ENCODE results near the gene CTNNA1.

The CTNNA1 gene

DNA sequence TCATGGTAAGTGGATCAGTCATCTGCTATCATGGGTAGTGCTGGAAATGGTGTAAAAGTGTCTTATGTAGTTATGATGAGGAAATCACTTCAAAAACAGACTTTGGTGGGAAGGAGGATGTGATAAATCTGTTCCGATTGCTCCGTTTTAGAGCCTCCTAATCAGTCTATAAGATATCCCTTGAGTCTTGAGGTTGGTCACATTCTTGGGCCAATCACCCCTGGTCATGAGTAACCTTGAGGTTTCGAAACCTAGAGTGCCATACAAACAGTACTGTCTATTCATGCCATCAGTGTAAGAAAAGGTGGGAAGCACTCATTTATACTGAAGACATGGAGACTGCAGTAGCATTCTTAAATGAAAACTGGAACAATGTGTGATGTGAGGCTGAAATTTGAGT is 76.1 kb downstream of the CTNNA1 start:
- Histone ChIP-seq H3K9me3 (ENCODE audit: control insufficient read depth, insufficient read depth, low read depth, low read length) (no peaks in the 10 kb centered on the region), H3K4me3 (ENCODE audit: low read depth, low read length) (no peak overlapping the region), H3K36me3 (ENCODE audit: control insufficient read depth in 2 of 2, insufficient read depth in 1 of 2, low read length in 2 of 2) (peaks cover 20 to 44% of the 10 kb centered on the region in 2 experiments), H3K4me1 (ENCODE audit: control insufficient read depth, insufficient read depth, low read length) (peaks cover 16% of the 10 kb centered on the region), H3K27ac (ENCODE audit: extremely low read depth, low read depth, low read length) (no peak overlapping the region)
- POLR2A ChIA-PET, result no interaction called here
- TF ChIP-seq ZNF114 (tag by site-specific recombination; IDR thresholded peaks at IDR 0.05) (no peak), ZSCAN4 (tag by site-specific recombination; IDR thresholded peaks at IDR 0.05) (no peak), ZNF423 (tag by site-specific recombination; IDR thresholded peaks at IDR 0.05) (no peak), MYNN (tag by site-specific recombination; IDR thresholded peaks at IDR 0.05; ENCODE audit: borderline replicate concordance) (no peak), GFI1B (tag by site-specific recombination; IDR thresholded peaks at IDR 0.05) (no peak), ZBTB8A (tag by site-specific recombination; IDR thresholded peaks at IDR 0.05) (no peak), ZNF10 (tag by site-specific recombination; IDR thresholded peaks at IDR 0.05) (no peak), ZSCAN16 (tag by site-specific recombination; IDR thresholded peaks at IDR 0.05) (no peak), ZFP3 (tag by site-specific recombination; IDR thresholded peaks at IDR 0.05; ENCODE audit: low read depth) (no peak)
- TF ChIP-seq, protein P1, sequence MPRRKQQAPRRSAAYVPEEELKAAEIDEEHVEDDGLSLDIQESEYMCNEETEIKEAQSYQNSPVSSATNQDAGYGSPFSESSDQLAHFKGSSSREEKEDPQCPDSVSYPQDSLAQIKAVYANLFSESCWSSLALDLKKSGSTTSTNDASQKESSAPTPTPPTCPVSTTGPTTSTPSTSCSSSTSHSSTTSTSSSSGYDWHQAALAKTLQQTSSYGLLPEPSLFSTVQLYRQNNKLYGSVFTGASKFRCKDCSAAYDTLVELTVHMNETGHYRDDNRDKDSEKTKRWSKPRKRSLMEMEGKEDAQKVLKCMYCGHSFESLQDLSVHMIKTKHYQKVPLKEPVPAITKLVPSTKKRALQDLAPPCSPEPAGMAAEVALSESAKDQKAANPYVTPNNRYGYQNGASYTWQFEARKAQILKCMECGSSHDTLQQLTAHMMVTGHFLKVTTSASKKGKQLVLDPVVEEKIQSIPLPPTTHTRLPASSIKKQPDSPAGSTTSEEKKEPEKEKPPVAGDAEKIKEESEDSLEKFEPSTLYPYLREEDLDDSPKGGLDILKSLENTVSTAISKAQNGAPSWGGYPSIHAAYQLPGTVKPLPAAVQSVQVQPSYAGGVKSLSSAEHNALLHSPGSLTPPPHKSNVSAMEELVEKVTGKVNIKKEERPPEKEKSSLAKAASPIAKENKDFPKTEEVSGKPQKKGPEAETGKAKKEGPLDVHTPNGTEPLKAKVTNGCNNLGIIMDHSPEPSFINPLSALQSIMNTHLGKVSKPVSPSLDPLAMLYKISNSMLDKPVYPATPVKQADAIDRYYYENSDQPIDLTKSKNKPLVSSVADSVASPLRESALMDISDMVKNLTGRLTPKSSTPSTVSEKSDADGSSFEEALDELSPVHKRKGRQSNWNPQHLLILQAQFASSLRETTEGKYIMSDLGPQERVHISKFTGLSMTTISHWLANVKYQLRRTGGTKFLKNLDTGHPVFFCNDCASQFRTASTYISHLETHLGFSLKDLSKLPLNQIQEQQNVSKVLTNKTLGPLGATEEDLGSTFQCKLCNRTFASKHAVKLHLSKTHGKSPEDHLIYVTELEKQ (tag by site-specific recombination; IDR thresholded peaks at IDR 0.05; ENCODE audit: borderline replicate concordance), result no peak
- CTCF ChIA-PET, result interaction anchor here (0.6 kb wide), 1 partner anchor 433 kb away, joined by 4 read pairs; no protein-coding TSS in a partner anchor

DNA sequence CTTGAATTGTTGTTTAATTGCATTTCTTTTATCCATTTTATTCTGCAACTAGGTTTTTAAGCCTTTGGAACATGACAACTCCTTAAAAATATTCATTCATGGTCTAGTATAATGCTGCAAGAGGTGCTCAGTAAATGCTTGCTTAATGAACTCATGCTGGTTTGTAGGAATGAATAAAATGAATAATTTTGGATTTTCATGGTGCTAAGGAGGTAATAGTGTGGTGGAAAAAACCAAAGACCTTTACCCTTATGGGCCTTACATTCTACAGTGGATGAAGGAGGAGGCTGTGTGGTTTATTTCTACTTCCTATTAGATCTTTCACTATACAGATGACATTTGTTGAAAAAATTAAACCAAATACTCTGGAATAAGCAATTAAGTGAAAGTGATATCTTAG is 78.5 kb downstream of the CTNNA1 start:
- POLR2A ChIA-PET, result no interaction called here
- Histone ChIP-seq H3K36me3 (ENCODE audit: control insufficient read depth in 2 of 2, insufficient read depth in 1 of 2, low read length in 2 of 2) (peaks cover 17 to 32% of the 10 kb centered on the region in 2 experiments), H3K4me1 (ENCODE audit: control insufficient read depth, insufficient read depth, low read length) (peaks cover 8% of the 10 kb centered on the region), H3K4me3 (ENCODE audit: low read depth, low read length) (no peak overlapping the region), H3K27ac (ENCODE audit: extremely low read depth, low read depth, low read length) (no peak overlapping the region), H3K9me3 (ENCODE audit: control insufficient read depth, insufficient read depth, low read depth, low read length) (no peaks in the 10 kb centered on the region)
- CTCF ChIA-PET, result interaction anchor here (0.7 kb wide), 1 partner anchor 14 kb away, joined by 4 read pairs; no protein-coding TSS in a partner anchor
- TF ChIP-seq ZNF830 (tag by site-specific recombination; IDR thresholded peaks at IDR 0.05; ENCODE audit: low read depth) (no peak), MZF1 (tag by site-specific recombination; IDR thresholded peaks at IDR 0.05; ENCODE audit: borderline replicate concordance) (no peak), KLF10 (tag by site-specific recombination; IDR thresholded peaks at IDR 0.05) (no peak), ZNF248 (tag by site-specific recombination; IDR thresholded peaks at IDR 0.05) (no peak), ZNF473 (tag by site-specific recombination; IDR thresholded peaks at IDR 0.05) (no peak), ZNF324 (tag by site-specific recombination; IDR thresholded peaks at IDR 0.05) (no peak), PRDM6 (tag by site-specific recombination; IDR thresholded peaks at IDR 0.05) (no peak), PRDM1 (tag by site-specific recombination; IDR thresholded peaks at IDR 0.05) (no peak), ZNF394 (tag by site-specific recombination; IDR thresholded peaks at IDR 0.05; ENCODE audit: borderline replicate concordance) (no peak), ZNF274 (IDR thresholded peaks at IDR 0.05; ENCODE audit: low read length) (no peak), ZNF274 (tag by site-specific recombination; IDR thresholded peaks at IDR 0.05; ENCODE audit: borderline replicate concordance) (no peak), MYNN (tag by site-specific recombination; IDR thresholded peaks at IDR 0.05; ENCODE audit: borderline replicate concordance) (no peak), SP7 (tag by site-specific recombination; IDR thresholded peaks at IDR 0.05) (no peak), ZNF549 (tag by site-specific recombination; IDR thresholded peaks at IDR 0.05) (no peak)
- TF ChIP-seq, protein P2, sequence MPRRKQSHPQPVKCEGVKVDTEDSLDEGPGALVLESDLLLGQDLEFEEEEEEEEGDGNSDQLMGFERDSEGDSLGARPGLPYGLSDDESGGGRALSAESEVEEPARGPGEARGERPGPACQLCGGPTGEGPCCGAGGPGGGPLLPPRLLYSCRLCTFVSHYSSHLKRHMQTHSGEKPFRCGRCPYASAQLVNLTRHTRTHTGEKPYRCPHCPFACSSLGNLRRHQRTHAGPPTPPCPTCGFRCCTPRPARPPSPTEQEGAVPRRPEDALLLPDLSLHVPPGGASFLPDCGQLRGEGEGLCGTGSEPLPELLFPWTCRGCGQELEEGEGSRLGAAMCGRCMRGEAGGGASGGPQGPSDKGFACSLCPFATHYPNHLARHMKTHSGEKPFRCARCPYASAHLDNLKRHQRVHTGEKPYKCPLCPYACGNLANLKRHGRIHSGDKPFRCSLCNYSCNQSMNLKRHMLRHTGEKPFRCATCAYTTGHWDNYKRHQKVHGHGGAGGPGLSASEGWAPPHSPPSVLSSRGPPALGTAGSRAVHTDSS (tag by site-specific recombination; IDR thresholded peaks at IDR 0.05), result no peak
- TF ChIP-seq, protein P3, sequence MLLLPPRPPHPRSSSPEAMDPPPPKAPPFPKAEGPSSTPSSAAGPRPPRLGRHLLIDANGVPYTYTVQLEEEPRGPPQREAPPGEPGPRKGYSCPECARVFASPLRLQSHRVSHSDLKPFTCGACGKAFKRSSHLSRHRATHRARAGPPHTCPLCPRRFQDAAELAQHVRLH (tag by site-specific recombination; IDR thresholded peaks at IDR 0.05), result no peak
- TF ChIP-seq, protein P4, sequence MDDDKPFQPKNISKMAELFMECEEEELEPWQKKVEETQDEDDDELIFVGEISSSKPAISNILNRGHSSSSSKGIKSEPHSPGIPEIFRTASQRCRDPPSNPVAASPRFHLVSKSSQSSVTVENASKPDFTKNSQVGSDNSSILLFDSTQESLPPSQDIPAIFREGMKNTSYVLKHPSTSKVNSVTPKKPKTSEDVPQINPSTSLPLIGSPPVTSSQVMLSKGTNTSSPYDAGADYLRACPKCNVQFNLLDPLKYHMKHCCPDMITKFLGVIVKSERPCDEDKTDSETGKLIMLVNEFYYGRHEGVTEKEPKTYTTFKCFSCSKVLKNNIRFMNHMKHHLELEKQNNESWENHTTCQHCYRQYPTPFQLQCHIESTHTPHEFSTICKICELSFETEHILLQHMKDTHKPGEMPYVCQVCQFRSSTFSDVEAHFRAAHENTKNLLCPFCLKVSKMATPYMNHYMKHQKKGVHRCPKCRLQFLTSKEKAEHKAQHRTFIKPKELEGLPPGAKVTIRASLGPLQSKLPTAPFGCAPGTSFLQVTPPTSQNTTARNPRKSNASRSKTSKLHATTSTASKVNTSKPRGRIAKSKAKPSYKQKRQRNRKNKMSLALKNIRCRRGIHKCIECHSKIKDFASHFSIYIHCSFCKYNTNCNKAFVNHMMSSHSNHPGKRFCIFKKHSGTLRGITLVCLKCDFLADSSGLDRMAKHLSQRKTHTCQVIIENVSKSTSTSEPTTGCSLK (tag by site-specific recombination; IDR thresholded peaks at IDR 0.05), result no peak

All from HEK293 (cell line).